ENCODE data around the gene UBASH3A. TPM values are rescaled to one million over a fixed set of nuclear protein-coding genes. Genes with fewer than 3 reads are reported as not detected.

Gene UBASH3A
- total RNA-seq, 1 experiment from 2014 or later, result 0.07 TPM

DNA sequence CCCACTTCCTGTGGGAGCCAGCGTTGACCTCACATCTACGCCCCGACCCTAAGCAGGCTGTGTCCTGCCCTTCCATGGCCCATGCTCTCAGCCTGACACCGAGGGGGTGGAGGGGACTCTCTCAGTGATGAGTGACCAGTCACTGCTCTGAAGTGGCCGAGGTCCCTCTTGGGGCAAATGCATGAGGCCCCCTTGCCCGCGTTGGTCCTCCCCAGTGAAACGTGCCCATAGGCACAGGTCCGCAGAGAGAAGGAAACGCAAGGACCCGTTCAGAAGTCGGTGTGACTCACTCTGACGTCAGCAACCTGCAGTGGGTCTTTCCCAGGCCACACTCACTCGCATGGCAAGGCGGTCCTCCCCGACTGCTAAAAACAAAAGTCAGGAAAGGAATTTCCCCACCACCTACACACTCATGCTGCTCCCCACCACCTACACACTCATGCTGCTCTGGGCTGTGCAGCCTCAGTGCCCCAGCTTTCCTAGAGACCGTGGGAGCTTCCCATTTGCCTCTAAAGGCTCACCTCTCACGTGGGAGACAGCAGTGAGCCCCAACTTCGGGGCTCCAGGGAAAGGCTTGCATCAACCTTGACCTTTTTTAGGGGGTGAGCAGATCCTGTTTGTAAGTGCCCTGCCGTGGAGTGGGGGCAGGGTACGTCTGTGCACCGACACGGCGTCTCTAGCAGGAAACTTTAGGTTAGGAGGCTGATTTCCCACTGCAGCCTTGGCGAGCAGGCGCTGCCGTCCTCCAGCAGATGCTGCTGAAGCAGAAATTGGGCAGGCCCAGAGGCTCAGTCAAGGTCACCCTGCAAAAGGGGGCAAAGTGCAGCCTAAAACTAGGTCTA lies 11.4 kb downstream of the UBASH3A start:
- H2AFZ ChIP-seq (ENCODE audit: low read depth, low read length, poor library complexity, severe bottlenecking), result peak overlapping the region; percentile 87
- ChIA-PET CTCF (no interaction called here), POLR2A (no interaction called here), RAD21 (ENCODE audit: low non-redundant PET in 1 of 2, low total read pairs in 2 of 2, uncharacterized antibody in 2 of 2, unreplicated experiment in 2 of 2) (no interaction called here)
- H4K20me1 ChIP-seq (ENCODE audit: insufficient read depth), result no peaks in the 10 kb centered on the region
- TF ChIP-seq, protein P1, sequence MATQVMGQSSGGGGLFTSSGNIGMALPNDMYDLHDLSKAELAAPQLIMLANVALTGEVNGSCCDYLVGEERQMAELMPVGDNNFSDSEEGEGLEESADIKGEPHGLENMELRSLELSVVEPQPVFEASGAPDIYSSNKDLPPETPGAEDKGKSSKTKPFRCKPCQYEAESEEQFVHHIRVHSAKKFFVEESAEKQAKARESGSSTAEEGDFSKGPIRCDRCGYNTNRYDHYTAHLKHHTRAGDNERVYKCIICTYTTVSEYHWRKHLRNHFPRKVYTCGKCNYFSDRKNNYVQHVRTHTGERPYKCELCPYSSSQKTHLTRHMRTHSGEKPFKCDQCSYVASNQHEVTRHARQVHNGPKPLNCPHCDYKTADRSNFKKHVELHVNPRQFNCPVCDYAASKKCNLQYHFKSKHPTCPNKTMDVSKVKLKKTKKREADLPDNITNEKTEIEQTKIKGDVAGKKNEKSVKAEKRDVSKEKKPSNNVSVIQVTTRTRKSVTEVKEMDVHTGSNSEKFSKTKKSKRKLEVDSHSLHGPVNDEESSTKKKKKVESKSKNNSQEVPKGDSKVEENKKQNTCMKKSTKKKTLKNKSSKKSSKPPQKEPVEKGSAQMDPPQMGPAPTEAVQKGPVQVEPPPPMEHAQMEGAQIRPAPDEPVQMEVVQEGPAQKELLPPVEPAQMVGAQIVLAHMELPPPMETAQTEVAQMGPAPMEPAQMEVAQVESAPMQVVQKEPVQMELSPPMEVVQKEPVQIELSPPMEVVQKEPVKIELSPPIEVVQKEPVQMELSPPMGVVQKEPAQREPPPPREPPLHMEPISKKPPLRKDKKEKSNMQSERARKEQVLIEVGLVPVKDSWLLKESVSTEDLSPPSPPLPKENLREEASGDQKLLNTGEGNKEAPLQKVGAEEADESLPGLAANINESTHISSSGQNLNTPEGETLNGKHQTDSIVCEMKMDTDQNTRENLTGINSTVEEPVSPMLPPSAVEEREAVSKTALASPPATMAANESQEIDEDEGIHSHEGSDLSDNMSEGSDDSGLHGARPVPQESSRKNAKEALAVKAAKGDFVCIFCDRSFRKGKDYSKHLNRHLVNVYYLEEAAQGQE (IDR thresholded peaks at IDR 0.05; ENCODE audit: low read depth), result no peak
- TF ChIP-seq EZH2phosphoT487 (IDR thresholded peaks at IDR 0.05; ENCODE audit: borderline replicate concordance), result no peak
- TF ChIP-seq, protein P2, sequence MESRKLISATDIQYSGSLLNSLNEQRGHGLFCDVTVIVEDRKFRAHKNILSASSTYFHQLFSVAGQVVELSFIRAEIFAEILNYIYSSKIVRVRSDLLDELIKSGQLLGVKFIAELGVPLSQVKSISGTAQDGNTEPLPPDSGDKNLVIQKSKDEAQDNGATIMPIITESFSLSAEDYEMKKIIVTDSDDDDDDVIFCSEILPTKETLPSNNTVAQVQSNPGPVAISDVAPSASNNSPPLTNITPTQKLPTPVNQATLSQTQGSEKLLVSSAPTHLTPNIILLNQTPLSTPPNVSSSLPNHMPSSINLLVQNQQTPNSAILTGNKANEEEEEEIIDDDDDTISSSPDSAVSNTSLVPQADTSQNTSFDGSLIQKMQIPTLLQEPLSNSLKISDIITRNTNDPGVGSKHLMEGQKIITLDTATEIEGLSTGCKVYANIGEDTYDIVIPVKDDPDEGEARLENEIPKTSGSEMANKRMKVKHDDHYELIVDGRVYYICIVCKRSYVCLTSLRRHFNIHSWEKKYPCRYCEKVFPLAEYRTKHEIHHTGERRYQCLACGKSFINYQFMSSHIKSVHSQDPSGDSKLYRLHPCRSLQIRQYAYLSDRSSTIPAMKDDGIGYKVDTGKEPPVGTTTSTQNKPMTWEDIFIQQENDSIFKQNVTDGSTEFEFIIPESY (IDR thresholded peaks at IDR 0.05; ENCODE audit: extremely low read depth, insufficient replicate concordance, low read length), result no peak
- TF ChIP-seq, protein P3, sequence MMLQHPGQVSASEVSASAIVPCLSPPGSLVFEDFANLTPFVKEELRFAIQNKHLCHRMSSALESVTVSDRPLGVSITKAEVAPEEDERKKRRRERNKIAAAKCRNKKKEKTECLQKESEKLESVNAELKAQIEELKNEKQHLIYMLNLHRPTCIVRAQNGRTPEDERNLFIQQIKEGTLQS (IDR thresholded peaks at IDR 0.05), result no peak
- TF ChIP-seq SRF (IDR thresholded peaks at IDR 0.05; ENCODE audit: low read depth), result no peak
- no peak for TF ChIP-seq CEBPB (IDR thresholded peaks at IDR 0.05; ENCODE audit: low read depth)
- peak; percentile 84 for TF ChIP-seq FOSL1 (IDR thresholded peaks at IDR 0.05; ENCODE audit: low read depth)
- TF ChIP-seq EGR1 (IDR thresholded peaks at IDR 0.05; ENCODE audit: low read depth), result no peak
- TF ChIP-seq JUND (IDR thresholded peaks at IDR 0.05), result peak; percentile 65
- TF ChIP-seq ZNF274 (IDR thresholded peaks at IDR 0.05; ENCODE audit: low read depth, low read length), result no peak
- TF ChIP-seq POLR2AphosphoS5 (IDR thresholded peaks at IDR 0.05; ENCODE audit: low read depth, low read length), result peak; percentile 41; the same call in 1 of the 2 replicates
- peaks cover 6% of the 10 kb centered on the region; the same call in 1 of the 2 replicates for H3K27me3 ChIP-seq (ENCODE audit: insufficient read depth, low read length)
- H3K79me2 ChIP-seq (ENCODE audit: insufficient read depth, low read length), result no peaks in the 10 kb centered on the region
- H3K27ac ChIP-seq (ENCODE audit: low read depth, low read length), result peak overlapping the region; percentile 16; the same call in 1 of the 2 replicates
- ATAC-seq (peak; percentile 84), DNase-seq (ENCODE audit: low read depth, low spot score) (peak; percentile 63)
- BruUV-seq (replicated peaks), result no TSS peak
- peaks cover 9 to 16% of the 10 kb centered on the region in 2 experiments for H3K4me1 ChIP-seq (ENCODE audit: control insufficient read depth in 1 of 2, insufficient read depth in 2 of 2, low read length in 2 of 2)
- H3K4me2 ChIP-seq (ENCODE audit: low read length), result peak overlapping the region; percentile 71
- H3K9me3 ChIP-seq (ENCODE audit: control insufficient read depth in 1 of 2, insufficient read depth in 1 of 2, low read depth in 1 of 2, low read length in 2 of 2), result no peaks in the 10 kb centered on the region
- H3K4me3 ChIP-seq (replicated peaks in 1 of 2; ENCODE audit: low read depth in 1 of 2, low read length in 2 of 2), result peak overlapping the region in 1 of 2 experiments; percentile 30; a peak in 2 of 4 replicates
- intact Hi-C loops (cut with micrococcal nuclease), result no loop called here
- peak overlapping the region; percentile 37; the same call in 1 of the 2 replicates for H3K9ac ChIP-seq (ENCODE audit: low read length)
- no peaks in the 10 kb centered on the region for H3K36me3 ChIP-seq (ENCODE audit: control insufficient read depth in 1 of 2, insufficient read depth in 2 of 2, low read length in 2 of 2)
- H3K9me2 ChIP-seq (ENCODE audit: insufficient read depth), result no peaks in the 10 kb centered on the region

Data from HCT116 (cell line).